HS-27A (cell line): Measurements from ENCODE around the gene EMILIN1.
A peak's percentile ranks its signal among the peaks of the same experiment; 100 is the strongest.

Source experiments
- DNase-seq: peaks from one replicate; pipeline ENCODE4 v3.0.0-alpha.2; 2012; ENCODE audit warnings: low read depth, missing footprints

EMILIN1 gene

DNA sequence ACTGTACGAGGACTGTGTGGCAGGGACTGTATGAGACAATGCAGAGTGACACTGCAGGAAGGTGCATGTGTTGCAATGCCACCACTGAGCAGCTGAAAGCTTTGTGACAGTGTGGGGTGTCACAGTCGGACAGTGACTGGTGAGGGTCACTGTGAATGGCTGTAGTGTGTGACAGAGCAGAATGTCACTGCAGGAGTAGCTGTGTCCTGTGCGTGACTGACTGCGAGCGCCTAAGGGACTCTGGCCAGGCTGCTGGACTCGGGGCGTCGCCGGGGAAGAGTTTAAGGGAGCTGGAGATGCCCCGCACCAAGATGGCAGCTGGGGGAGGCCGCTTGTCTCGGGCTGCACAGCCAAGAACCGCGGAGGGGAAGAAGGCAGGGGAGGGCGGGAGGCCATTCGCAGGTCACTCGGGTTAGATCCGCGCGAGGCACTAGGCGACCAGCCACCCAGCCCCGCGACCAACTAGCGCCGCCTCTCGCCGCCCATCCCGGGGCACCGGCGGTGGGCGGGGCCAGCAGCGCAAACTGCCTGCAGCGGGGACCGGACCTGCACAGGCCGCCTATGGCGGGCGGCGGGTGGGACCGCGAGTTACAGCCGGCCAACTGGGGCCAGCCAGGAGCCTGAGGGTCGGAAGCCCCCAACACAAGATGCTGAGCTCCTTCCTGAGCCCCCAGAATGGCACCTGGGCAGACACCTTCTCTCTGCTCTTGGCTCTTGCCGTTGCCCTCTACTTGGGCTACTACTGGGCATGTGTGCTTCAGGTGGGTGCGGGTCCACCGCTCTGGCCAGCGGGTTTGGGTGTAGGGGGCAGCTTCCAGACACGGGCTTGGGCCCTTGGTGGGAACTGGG lies 45.1 kb downstream of the EMILIN1 start, which contains the start of gene ABHD1:
TSS of gene ABHD1 (plus strand) at position 514 of the 849 bp plus-strand sequence. CDS start at position 648, 134 bp downstream.
- DNase-seq, result no peak

DNA sequence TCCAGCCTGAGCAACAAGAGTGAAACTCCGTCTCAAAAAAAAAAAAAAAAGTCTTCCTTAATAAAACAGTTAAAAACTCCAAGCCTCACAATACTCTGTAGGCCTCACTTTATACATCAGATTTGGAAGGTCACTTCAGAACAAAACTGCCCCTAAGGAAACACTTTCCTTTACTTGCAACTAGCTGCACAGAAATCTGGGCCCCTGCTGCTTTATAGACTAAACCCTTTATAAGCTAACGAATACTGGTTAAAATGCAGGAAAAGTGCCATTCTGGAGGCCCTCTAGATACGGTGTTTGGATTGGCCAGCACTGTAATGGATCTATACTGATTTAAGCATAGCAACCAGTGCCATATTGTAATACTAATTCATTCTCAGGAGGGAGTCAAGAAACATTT lies 46.7 kb downstream of the EMILIN1 start:
- no peak for DNase-seq

DNA sequence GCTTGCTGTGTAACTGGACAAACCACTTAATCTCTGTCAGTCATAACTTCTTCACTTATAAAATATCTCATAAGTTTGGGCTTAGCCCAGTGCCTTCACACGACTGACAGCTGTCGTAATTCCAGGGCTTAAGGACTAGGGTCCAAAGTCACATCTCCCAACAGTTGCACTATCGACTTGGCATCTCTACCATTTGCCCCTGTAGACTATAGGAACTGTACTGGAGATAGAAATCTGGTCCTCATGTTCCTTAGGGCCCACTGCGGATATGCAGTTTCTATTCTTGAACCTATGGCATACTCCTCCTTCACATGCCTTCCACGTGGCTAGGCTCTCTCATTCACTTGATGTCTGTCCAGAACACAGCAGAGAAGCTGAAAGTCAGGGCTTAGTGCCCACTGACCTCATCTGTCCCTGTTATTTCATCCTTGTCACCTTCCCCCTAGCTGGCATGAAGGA lies 47.9 kb downstream of the EMILIN1 start:
- DNase-seq, result no peak

GRCh38 chr2:27127883-27128667 lies 49.7 kb downstream of the EMILIN1 start:
- no peak for DNase-seq

- DNase-seq, result no peak
Observed at GRCh38 chr2:27128668-27129571, 50.5 kb downstream of the EMILIN1 start.

DNA sequence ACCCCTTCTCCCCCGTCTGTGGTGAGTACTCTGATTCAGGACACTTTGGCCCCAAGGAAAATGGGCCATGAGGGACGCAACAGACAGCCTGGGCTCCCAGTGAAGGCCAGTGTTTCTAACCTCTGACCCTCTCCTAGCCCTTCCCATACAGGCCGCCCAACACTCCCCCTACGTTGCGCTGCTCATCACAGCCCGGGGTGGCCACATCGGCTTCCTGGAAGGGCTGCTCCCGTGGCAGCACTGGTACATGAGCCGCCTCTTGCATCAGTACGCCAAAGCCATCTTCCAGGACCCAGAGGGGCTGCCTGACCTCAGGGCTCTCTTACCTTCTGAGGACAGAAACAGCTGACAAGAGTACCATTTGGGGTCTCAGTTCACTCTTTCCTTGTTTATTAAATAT lies 52.0 kb downstream of the EMILIN1 start:
- DNase-seq, result no peak

DNA sequence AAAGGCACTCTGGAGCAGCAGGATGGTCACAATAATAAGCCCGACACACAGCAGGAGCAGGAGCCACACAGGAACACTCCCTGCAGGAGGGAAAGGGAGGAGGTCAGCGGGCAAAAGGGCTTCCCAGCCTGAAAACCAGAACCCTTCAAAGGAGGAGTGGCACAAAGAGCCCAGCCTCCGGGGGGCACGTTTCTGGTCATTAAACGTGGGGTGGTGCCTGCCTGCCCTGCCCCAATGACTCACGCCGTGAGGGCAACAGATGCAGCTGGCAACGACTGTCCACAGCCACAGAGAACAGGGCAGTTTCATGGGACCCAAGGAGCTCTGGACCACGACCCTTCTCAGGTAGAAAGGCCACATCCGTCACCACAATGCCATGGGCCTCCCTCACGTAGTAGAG lies 53.0 kb downstream of the EMILIN1 start:
- DNase-seq, result no peak

DNA sequence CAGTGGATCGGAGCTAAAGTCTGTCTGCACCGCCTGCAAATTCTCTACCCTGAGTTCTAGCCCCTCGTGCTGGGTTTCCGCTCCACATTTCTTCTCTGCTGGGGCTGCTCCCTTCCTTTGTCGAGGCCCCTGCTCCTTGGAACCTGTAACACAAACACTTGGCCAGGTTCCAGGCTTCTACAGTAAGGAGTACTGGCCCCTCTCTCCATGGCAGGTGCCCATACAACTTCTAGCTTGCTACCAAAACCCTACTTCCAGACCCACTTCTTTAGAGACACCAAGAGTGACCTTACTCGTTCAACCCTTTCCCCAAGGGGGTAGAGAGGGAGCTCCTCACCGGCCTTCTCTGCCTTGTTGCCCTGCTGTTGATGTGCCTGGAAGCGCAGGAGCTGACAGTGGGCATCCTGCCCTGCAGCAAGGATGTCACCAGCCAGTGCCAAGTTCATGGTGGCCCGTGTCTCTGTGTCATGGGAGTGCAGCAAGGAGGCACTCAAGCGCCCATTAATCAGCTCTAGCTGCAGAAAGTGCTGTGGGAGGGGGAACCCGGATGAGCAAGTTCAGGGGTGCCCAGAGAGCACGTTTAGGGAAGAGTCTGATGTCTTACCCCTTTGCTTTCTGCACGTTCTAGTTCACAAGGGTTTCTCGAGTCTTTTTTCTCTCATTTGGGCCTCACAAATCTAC lies 54.9 kb downstream of the EMILIN1 start:
- no peak for DNase-seq

GRCh38 chr2:27133905-27134780 lies 55.7 kb downstream of the EMILIN1 start, which contains the start of gene PREB:
Gene PREB, minus strand, starts transcription at chr2:27134636. Its CDS starts 215 bp downstream, at chr2:27134421.
- DNase-seq, result peak; percentile 76

- DNase-seq, result no peak
Observed at GRCh38 chr2:27134781-27135477, 56.5 kb downstream of the EMILIN1 start.

DNA sequence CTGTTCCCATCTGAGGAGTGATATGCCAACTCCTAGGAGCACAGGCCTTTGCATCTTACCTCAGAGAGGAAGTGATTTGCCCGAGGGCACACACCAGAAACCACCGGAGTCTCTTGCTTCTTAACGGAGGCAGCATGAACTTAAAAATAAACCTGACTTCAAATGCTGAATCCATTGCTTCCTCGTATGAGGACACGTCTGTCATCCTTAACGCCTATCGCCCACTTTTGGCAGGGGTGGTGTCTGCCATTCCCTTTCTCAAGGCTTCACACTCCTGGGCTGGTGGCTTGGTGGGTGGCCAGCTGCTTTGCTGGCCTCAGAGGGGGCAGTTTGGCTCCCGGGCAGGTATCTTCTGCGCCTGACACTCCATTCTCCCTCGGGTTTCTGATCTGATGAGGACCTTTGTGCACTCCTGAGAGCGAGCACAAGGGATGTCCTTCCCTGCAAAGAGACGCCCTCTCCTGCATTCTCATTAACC lies 57.1 kb downstream of the EMILIN1 start:
- no peak for DNase-seq
